Transverse colon (tissue), 4 donors: Measurements from ENCODE around the gene RAB3D. TPM values are rescaled to one million over a fixed set of nuclear protein-coding genes. Genes with fewer than 3 reads are reported as not detected.

ENCODE experiments used
- DNase-seq: peaks from one replicate; pipeline ENCODE4 v3.0.0-alpha.2; 2019
- H3K27ac ChIP-seq, 4 donors: fragments of 200-600 bp; sonication (generic); 2 replicates each; pipeline ENCODE4 v1.5.1; 2016 to 2018; ENCODE audit warnings: inconsistent platforms in 4 of 4
- H3K27me3 ChIP-seq: fragments of 200-600 bp; sonication (generic); 2 replicates; pipeline ENCODE4 v1.5.1; 2017; ENCODE audit warnings: inconsistent platforms
- H3K36me3 ChIP-seq, 4 donors: fragments of 200-600 bp; sonication (generic); 2 replicates each; pipeline ENCODE4 v1.5.1; 2017 to 2019; ENCODE audit warnings: inconsistent platforms in 4 of 4
- H3K4me1 ChIP-seq, 4 donors: fragments of 200-600 bp; sonication (generic); 2 replicates each; pipeline ENCODE4 v1.5.1; 2017 to 2020; ENCODE audit warnings: inconsistent platforms in 4 of 4
- H3K4me3 ChIP-seq, 4 donors: fragments of 200-600 bp; sonication (generic); 1 replicate in 1 of 4; 2 replicates in 3 of 4; pipeline versions ENCODE4 v1.5.1 to v1.6.1; 2017 to 2019; ENCODE audit warnings: inconsistent platforms in 4 of 4
- H3K9me3 ChIP-seq, 2 donors: fragments of 200-600 bp; sonication (generic); 2 replicates each; pipeline ENCODE4 v1.5.1; 2017 to 2019; ENCODE audit warnings: inconsistent platforms in 2 of 2
- CTCF ChIP-seq, 5 experiments: fragments of 200-600 bp in 3 of 5; fragments of 450-650 bp in 2 of 5; sonication (generic) in 3 of 5; IDR thresholded peaks; 1 replicate in 2 of 5; 2 replicates in 3 of 5; pipeline ENCODE4 v1.5.1; 2016 to 2017; ENCODE audit warnings: antibody characterized with exemption in 5 of 5, inconsistent platforms in 3 of 5, mild to moderate bottlenecking in 2 of 5, moderate library complexity in 1 of 5
- EP300 ChIP-seq: sonication (generic); formaldehyde crosslinking; IDR thresholded peaks from one replicate; pipeline ENCODE4 v1.6.1; 2017; ENCODE audit warnings: antibody characterized with exemption, low read depth
- POLR2A ChIP-seq: fragments of 450-650 bp; IDR thresholded peaks from one replicate; pipeline ENCODE4 v1.6.1; 2016; ENCODE audit warnings: antibody characterized with exemption, mild to moderate bottlenecking, moderate library complexity
- POLR2AphosphoS5 ChIP-seq, 3 donors: sonication (generic); formaldehyde crosslinking; IDR thresholded peaks; one replicate each; pipeline ENCODE4 v1.6.1; 2016; ENCODE audit warnings: antibody characterized with exemption in 3 of 3
- WGBS, 2 donors: methylation state at CpG; one replicate each; pipeline ENCODE4 v1.1.5; 2018; ENCODE audit warnings: low coverage in 1 of 2; 5-methylcytosine and 5-hydroxymethylcytosine counted together
- in situ Hi-C, 4 donors: fragments of 200-750 bp; cut with MboI; loops; one replicate each; pipeline versions ENCODE4 v1.15.0 to v1.15.1; 2017; ENCODE audit warnings: low sequenced_read_pairs in 3 of 4, low pct_ligation_motif_present in 1 of 4, low pct_unique_long_range_greater_than_20kb in 1 of 4
- intact Hi-C: fragments of 100-400 bp; cut with DNase I; formaldehyde crosslinking; loops from one replicate; pipeline ENCODE4 v1.15.1; 2023; ENCODE audit warnings: low total_unique reads
- total RNA-seq, 4 donors: library from RNA; depleted of rRNA; stranded (reverse); fragments of >200 nt; gene quantifications; one replicate each; pipeline ENCODE4 v1.1.0, GENCODE V29; 2016

Gene RAB3D
- total RNA-seq, 4 donors from 2014 or later = 16.5 to 41.1 (median 18.6) TPM

GRCh38 chr19:11274533-11275086 lies 64.8 kb downstream of the RAB3D start:
- TF ChIP-seq POLR2A (no peak), EP300 (no peak), CTCF (IDR thresholded peaks at IDR 0.05) (no peak), POLR2AphosphoS5 (IDR thresholded peaks at IDR 0.05) (no peak)
- in situ Hi-C loops = loop anchor here in 2 of 4 donors (25.0 kb wide), 2 partner anchors 188 to 213 kb away; partner anchors contain the start of gene ELAVL3 (in 1 of the 2)
- 50 to 85% methylated on average over 2 to 4 of the region's 4 CpGs for WGBS, 2 donors
- Histone ChIP-seq H3K9me3 (no peaks in the 10 kb centered on the region), H3K27me3 (peaks cover 6% of the 10 kb centered on the region), H3K4me3 (no peak overlapping the region), H3K4me1 (peaks cover 0 to 2% (median 0%) of the 10 kb centered on the region in 4 donors), H3K36me3 (no peaks in the 10 kb centered on the region), H3K27ac (no peak overlapping the region)
- intact Hi-C loops = no loop called here
- no peak for DNase-seq

DNA sequence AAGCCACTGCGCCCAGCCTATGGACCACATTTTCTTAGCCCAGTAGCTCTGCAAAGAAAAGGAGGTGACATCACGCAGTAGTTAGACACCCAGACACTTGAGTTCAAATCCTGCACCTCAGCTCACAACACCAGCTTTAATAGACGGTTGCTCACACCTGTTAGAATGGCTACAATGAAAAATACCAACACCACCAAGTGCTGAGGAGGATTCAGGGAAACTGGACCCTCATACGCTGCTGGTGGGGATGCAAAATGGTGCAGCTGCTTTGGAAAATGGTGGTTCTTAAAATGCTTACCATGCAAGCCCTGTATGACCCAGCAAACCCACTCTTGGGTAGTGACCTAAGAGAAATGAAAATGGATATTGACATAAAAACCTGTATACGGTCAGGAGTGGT lies 65.5 kb downstream of the RAB3D start:
- Histone ChIP-seq H3K9me3 (no peaks in the 10 kb centered on the region), H3K4me3 (no peak overlapping the region), H3K4me1 (peaks cover 0 to 5% (median 3%) of the 10 kb centered on the region in 4 donors), H3K27me3 (peaks cover 6% of the 10 kb centered on the region), H3K36me3 (no peaks in the 10 kb centered on the region), H3K27ac (no peak overlapping the region)
- TF ChIP-seq CTCF (IDR thresholded peaks at IDR 0.05) (no peak), POLR2AphosphoS5 (IDR thresholded peaks at IDR 0.05) (no peak), EP300 (no peak)
- no peak for DNase-seq
- intact Hi-C loops (no loop called here), in situ Hi-C loops (no loop called here)
- WGBS, 2 donors = 81 to 100% methylated on average over 1 to 5 of the region's 5 CpGs

GRCh38 chr19:11273296-11273695 lies 66.2 kb downstream of the RAB3D start:
- in situ Hi-C loops (no loop called here), intact Hi-C loops (no loop called here)
- H3K4me3 ChIP-seq = no peak overlapping the region
- 44 to 55% methylated on average over 2 of the region's 2 CpGs for WGBS, 2 donors
- H3K4me1 ChIP-seq = peaks cover 0 to 10% (median 4%) of the 10 kb centered on the region in 4 donors
- H3K27me3 ChIP-seq = peaks cover 6% of the 10 kb centered on the region
- H3K9me3 ChIP-seq = no peaks in the 10 kb centered on the region
- no peak overlapping the region for H3K27ac ChIP-seq
- no peak for TF ChIP-seq EP300
- no peak for TF ChIP-seq POLR2A
- no peak for TF ChIP-seq POLR2AphosphoS5 (IDR thresholded peaks at IDR 0.05)
- TF ChIP-seq CTCF (IDR thresholded peaks at IDR 0.05) = no peak
- no peaks in the 10 kb centered on the region for H3K36me3 ChIP-seq
- no peak for DNase-seq

Other genes with a start within 250 kb of the RAB3D start
- gene SPC24, start 183.9 kb downstream of the RAB3D start, total RNA-seq = 10 to 100 TPM in 1 of 4 donors, 1 to 10 TPM in 1, not detected in 2; 2.6 to 47.4 TPM
- 100 to 1,000 TPM; 145 to 339 (median 243) TPM for gene KANK2, start 142.1 kb downstream of the RAB3D start, total RNA-seq
- gene ANGPTL8, start 100.0 kb downstream of the RAB3D start, total RNA-seq = not detected
- 100 to 1,000 TPM in 1 of 4 donors, 10 to 100 TPM in 3; 66.4 to 268 (median 78.4) TPM for gene DOCK6, start 77.1 kb downstream of the RAB3D start, total RNA-seq
- not detected for gene TSPAN16, start 43.5 kb downstream of the RAB3D start, total RNA-seq
- 100 to 1,000 TPM in 2 of 4 donors, 10 to 100 TPM in 2; 18.7 to 163 (median 88.4) TPM for gene TMEM205, start 6.6 kb upstream of the RAB3D start, total RNA-seq
- 1,000 to 10,000 TPM in 1 of 4 donors, 10 to 100 TPM in 3; 13.8 to 1,153 (median 26.1) TPM for gene CCDC159, start 6.9 kb upstream of the RAB3D start, total RNA-seq
- gene PLPPR2, start 15.8 kb upstream of the RAB3D start, total RNA-seq = 10 to 100 TPM in 2 of 4 donors, 1 to 10 TPM in 2; 6.3 to 51.7 (median 11.5) TPM
- 10 to 100 TPM in 1 of 4 donors, 1 to 10 TPM in 3; 2.1 to 11.1 (median 2.6) TPM for gene SWSAP1, start 35.0 kb upstream of the RAB3D start, total RNA-seq
- 10 to 100 TPM in 1 of 4 donors, 1 to 10 TPM in 3; 2.3 to 24.3 (median 6.4) TPM for gene EPOR, start 44.7 kb upstream of the RAB3D start, total RNA-seq
- 10 to 100 TPM in 3 of 4 donors, 1 to 10 TPM in 1; 6.7 to 78.9 (median 28.1) TPM for gene RGL3, start 79.7 kb upstream of the RAB3D start, total RNA-seq
- 1 to 10 TPM in 1 of 4 donors, under 1 TPM in 1, not detected in 2; 0.32 to 2.2 TPM for gene ODAD3, start 95.5 kb upstream of the RAB3D start, total RNA-seq
- 100 to 1,000 TPM; 119 to 195 (median 183) TPM for gene PRKCSH, start 96.0 kb upstream of the RAB3D start, total RNA-seq
- gene ELAVL3, start 141.4 kb upstream of the RAB3D start, total RNA-seq = 1 to 10 TPM in 2 of 4 donors, under 1 TPM in 1, not detected in 1; 0.27 to 3.2 (median 1.3) TPM
- 10 to 100 TPM; 10.6 to 44.9 (median 17.4) TPM for gene ZNF653, start 166.2 kb upstream of the RAB3D start, total RNA-seq
- gene ECSIT, start 189.5 kb upstream of the RAB3D start, total RNA-seq = 10 to 100 TPM; 20.9 to 63.4 (median 39.1) TPM
- 1,000 to 10,000 TPM in 1 of 4 donors, 100 to 1,000 TPM in 3; 198 to 1,121 (median 486) TPM for gene CNN1, start 199.2 kb upstream of the RAB3D start, total RNA-seq
- gene ELOF1, start 219.6 kb upstream of the RAB3D start, total RNA-seq = 10 to 100 TPM; 14.7 to 45.7 (median 37.2) TPM
- gene ACP5, start 238.0 kb upstream of the RAB3D start, total RNA-seq = 10 to 100 TPM; 10.5 to 60.2 (median 22.4) TPM